NB4 (cell line): ENCODE measurements around the gene SCLT1.

Source experiments
- MYC ChIP-seq: IDR thresholded peaks from 2 replicates; pipeline ENCODE4 v1.6.1; 2011; ENCODE audit warnings: low read depth, low read length
- POLR2A ChIP-seq: IDR thresholded peaks from 2 replicates; pipeline ENCODE4 v1.6.1; 2011; ENCODE audit warnings: mild to moderate bottlenecking; ENCODE audit not compliant: insufficient read length; ENCODE audit errors: extremely low read depth
- TF ChIP-seq, protein P1 (sequence below): IDR thresholded peaks from one replicate; pipeline ENCODE4 v1.5.1; 2012; ENCODE audit warnings: low read depth, low read length
- TF ChIP-seq, protein P2 (sequence below): IDR thresholded peaks from 2 replicates; pipeline ENCODE4 v1.6.1; 2011; ENCODE audit warnings: low read depth, low read length

DNA sequence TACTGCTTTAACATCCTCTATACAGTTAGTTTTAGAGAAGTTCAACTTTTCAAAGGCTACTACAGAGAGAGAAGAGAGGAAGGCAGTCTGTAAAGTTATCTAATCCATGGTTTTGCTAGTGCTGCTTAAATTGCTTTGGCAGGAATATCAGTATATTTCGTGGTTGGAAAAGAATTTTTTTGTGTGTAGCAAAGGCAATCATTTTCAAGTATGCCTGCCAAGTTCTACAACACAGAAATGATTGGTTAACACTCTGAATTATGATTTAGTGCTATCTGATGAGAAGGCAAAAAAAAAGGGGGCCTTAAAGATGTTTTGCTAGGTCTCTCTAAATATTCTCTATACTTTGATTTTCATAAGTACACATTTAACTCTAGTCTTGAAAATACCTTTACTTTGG lies 150.7 kb downstream of the SCLT1 start:
- TF ChIP-seq, protein P1, sequence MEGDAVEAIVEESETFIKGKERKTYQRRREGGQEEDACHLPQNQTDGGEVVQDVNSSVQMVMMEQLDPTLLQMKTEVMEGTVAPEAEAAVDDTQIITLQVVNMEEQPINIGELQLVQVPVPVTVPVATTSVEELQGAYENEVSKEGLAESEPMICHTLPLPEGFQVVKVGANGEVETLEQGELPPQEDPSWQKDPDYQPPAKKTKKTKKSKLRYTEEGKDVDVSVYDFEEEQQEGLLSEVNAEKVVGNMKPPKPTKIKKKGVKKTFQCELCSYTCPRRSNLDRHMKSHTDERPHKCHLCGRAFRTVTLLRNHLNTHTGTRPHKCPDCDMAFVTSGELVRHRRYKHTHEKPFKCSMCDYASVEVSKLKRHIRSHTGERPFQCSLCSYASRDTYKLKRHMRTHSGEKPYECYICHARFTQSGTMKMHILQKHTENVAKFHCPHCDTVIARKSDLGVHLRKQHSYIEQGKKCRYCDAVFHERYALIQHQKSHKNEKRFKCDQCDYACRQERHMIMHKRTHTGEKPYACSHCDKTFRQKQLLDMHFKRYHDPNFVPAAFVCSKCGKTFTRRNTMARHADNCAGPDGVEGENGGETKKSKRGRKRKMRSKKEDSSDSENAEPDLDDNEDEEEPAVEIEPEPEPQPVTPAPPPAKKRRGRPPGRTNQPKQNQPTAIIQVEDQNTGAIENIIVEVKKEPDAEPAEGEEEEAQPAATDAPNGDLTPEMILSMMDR, result no peak
- TF ChIP-seq POLR2A (no peak), MYC (no peak)
- TF ChIP-seq, protein P2, sequence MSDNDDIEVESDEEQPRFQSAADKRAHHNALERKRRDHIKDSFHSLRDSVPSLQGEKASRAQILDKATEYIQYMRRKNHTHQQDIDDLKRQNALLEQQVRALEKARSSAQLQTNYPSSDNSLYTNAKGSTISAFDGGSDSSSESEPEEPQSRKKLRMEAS, result no peak
